ENCODE results near the gene PDE10A. TPM values are rescaled to one million over a fixed set of nuclear protein-coding genes. Genes with fewer than 3 reads are reported as not detected.

The PDE10A gene
- total and polyA plus RNA-seq, 2 of the 8 experiments (the other 6 are each of a cell fraction or from before 2014, with no cell fraction given), result 1.1 to 2.4 TPM

DNA sequence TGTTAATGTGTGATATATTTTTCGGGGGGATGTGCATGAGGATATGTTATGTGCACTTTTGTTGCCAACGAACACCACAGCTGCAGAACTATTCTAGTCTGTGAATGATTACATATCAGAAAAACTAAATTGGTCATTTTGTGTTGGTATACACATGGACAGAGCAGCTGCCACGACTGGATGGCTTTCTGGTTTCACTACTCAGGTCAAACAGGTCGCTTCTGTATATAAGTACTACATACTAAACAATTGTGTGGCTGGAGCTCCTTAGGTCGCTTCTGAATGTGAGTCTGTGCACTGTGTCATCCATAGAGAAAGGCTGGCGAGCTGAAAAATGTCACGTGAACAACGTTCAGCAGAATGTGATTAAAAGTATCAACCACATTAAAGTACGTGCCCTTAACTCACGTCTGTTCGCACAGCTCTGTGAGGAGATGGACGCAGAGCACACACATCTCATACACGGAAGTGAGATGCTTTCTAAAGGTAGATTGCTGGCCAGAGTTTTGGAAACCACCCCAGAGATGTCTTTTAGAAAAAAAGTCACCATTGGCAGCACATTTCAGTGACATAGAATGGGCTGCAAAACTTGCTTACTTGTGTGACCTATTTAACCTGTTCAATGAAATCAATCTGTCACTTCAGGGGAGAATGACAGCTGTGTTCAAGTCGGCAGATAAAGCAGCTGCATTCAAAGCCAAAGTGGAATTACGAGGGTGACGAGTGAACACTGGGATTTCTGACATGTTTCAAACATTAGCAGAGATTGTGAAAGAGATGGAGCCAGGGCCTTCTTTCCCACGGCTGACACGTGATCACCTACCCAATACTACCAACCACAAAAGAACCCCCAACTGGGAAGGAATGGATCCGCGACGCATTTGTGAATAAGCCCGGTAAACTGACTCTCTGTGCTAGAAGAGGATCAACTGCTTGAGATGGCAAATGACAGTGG lies 176.6 kb downstream of the PDE10A start:
- H3K23me2 ChIP-seq (ENCODE audit: low read depth, low read length), result no peaks in the 10 kb centered on the region
- no peaks in the 10 kb centered on the region for H3K36me3 ChIP-seq (ENCODE audit: control insufficient read depth in 2 of 4, insufficient read depth in 4 of 4, low read length in 3 of 4)
- H4K20me1 ChIP-seq (replicated peaks in 1 of 2; ENCODE audit: control insufficient read depth in 1 of 2, insufficient read depth in 2 of 2, low read length in 2 of 2), result no peaks in the 10 kb centered on the region
- no peak for DNase-seq (ENCODE audit: low read depth in 1 of 2, low spot score in 2 of 2)
- no peak overlapping the region for H2BK120ac ChIP-seq (replicated peaks; ENCODE audit: low read depth, low read length)
- no peak overlapping the region for H4K5ac ChIP-seq (ENCODE audit: insufficient read length, low read depth, low read length)
- POLR2A ChIA-PET (ENCODE audit: partially characterized antibody), result no interaction called here
- H2BK12ac ChIP-seq (ENCODE audit: low read depth, low read length), result no peak overlapping the region
- H3K79me2 ChIP-seq (ENCODE audit: control insufficient read depth in 1 of 2, insufficient read depth in 2 of 2, low read length in 2 of 2), result no peaks in the 10 kb centered on the region
- H3K18ac ChIP-seq (ENCODE audit: extremely low read depth, low read length), result no peak overlapping the region
- TF ChIP-seq ASH2L (IDR thresholded peaks at IDR 0.05; ENCODE audit: low read length) (no peak), SP1 (IDR thresholded peaks at IDR 0.05; ENCODE audit: low read depth, low read length) (no peak), HDAC2 (IDR thresholded peaks at IDR 0.05; ENCODE audit: borderline replicate concordance in 1 of 2, low read depth in 2 of 2, low read length in 2 of 2) (no peak)
- TF ChIP-seq, protein P1, sequence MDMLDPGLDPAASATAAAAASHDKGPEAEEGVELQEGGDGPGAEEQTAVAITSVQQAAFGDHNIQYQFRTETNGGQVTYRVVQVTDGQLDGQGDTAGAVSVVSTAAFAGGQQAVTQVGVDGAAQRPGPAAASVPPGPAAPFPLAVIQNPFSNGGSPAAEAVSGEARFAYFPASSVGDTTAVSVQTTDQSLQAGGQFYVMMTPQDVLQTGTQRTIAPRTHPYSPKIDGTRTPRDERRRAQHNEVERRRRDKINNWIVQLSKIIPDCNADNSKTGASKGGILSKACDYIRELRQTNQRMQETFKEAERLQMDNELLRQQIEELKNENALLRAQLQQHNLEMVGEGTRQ (IDR thresholded peaks at IDR 0.05; ENCODE audit: low read length), result 0 out of 2 replicates have a peak, but pooled peaks have one; percentile 30
- H2AFZ ChIP-seq (ENCODE audit: low read length), result no peak overlapping the region
- H4K8ac ChIP-seq (ENCODE audit: extremely low read depth, insufficient read depth, low read length), result no peak overlapping the region
- no peak overlapping the region for H3K14ac ChIP-seq (ENCODE audit: insufficient read length)
- no peak overlapping the region for H3K4me3 ChIP-seq (ENCODE audit: extremely low read depth in 1 of 4, insufficient read depth in 2 of 4, low read depth in 3 of 4, low read length in 4 of 4)
- H3K4ac ChIP-seq (replicated peaks; ENCODE audit: insufficient read length, low read depth, low read length), result no peak overlapping the region
- H3K56ac ChIP-seq (replicated peaks; ENCODE audit: insufficient read length, low read depth, low read length), result no peak overlapping the region
- 80% methylated on average over 22 of the region's 22 CpGs; no CpG with 5 or more reads in 1 of the 2 experiments for WGBS, 2 experiments (ENCODE audit: extremely low coverage in 1 of 2, insufficient coverage in 1 of 2, insufficient read length in 1 of 2, insufficient replicate concordance in 2 of 2, low coverage in 1 of 2, low lambda C conversion rate in 2 of 2, missing lambda C conversion rate in 1 of 2)
- no peaks in the 10 kb centered on the region for H3K79me1 ChIP-seq (ENCODE audit: low read depth, low read length)
- peaks cover 0 to 8% (median under 1%) of the 10 kb centered on the region in 4 experiments; a peak in 2 of 7 replicates for H3K4me1 ChIP-seq (replicated peaks in 1 of 4; ENCODE audit: control insufficient read depth in 3 of 4, insufficient read depth in 4 of 4, low read length in 3 of 4)
- H2BK20ac ChIP-seq (ENCODE audit: low read length), result no peak overlapping the region
- H3K27me3 ChIP-seq (replicated peaks in 1 of 4; ENCODE audit: control insufficient read depth in 3 of 4, extremely low read depth in 1 of 4, insufficient read depth in 3 of 4, low read length in 3 of 4), result no peaks in the 10 kb centered on the region
- no peak overlapping the region for H2AK5ac ChIP-seq (ENCODE audit: low read depth, low read length)
- CTCF ChIA-PET (ENCODE audit: partially characterized antibody), result no interaction called here
- H3K9me3 ChIP-seq (ENCODE audit: insufficient read depth in 2 of 2, low read depth in 1 of 2, low read length in 1 of 2), result no peaks in the 10 kb centered on the region
- no peak overlapping the region for H3K23ac ChIP-seq (ENCODE audit: insufficient read length)
- H3K9ac ChIP-seq (replicated peaks in 1 of 4; ENCODE audit: extremely low read depth in 1 of 4, low read depth in 3 of 4, low read length in 3 of 4), result no peak overlapping the region
- H4K91ac ChIP-seq (replicated peaks; ENCODE audit: insufficient read length, low read length), result no peak overlapping the region
- no peak overlapping the region for H2BK5ac ChIP-seq (ENCODE audit: low read depth, low read length)
- peak; percentile 82 for FAIRE-seq
- no peak overlapping the region for H3K4me2 ChIP-seq (ENCODE audit: insufficient read depth in 1 of 2, low read depth in 2 of 2, low read length in 2 of 2)
- no peak overlapping the region for H3K27ac ChIP-seq (ENCODE audit: low read depth, low read length)
- H2BK15ac ChIP-seq (ENCODE audit: low read length), result no peak overlapping the region
